ENCODE data around the gene UBE2Q1. TPM values are rescaled to one million over a fixed set of nuclear protein-coding genes. Genes with fewer than 3 reads are reported as not detected.
A peak's percentile ranks its signal among the peaks of the same experiment; 100 is the strongest.

Gene UBE2Q1
- total and polyA plus RNA-seq, 2 experiments from 2014 or later = 15.5 to 33.0 TPM

DNA sequence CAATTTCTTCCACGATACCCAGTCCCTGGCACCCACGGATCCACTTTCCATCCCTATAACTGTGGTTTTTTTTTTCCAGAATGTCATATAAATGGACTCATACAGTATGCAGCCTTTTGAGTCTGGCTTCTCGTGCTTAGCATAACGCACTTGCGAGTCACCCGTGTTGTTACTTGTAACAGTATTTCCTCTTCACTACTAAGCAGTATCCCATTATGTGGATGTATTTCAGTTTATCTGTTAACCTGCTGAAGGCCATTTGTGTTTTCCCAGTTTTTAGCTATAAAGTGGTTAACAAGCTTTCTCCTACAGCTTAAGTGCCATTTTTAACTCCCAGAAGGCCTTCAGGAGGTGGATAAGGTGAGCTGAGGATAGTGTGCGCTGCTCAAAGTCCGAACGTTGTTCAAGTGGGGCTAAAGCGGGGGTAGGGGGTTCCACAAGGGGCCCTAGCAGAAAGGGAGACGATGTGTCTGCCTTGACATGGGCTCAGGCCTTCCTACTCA lies 48.7 kb upstream of the UBE2Q1 start (continued):
- TF ChIP-seq, protein P1, sequence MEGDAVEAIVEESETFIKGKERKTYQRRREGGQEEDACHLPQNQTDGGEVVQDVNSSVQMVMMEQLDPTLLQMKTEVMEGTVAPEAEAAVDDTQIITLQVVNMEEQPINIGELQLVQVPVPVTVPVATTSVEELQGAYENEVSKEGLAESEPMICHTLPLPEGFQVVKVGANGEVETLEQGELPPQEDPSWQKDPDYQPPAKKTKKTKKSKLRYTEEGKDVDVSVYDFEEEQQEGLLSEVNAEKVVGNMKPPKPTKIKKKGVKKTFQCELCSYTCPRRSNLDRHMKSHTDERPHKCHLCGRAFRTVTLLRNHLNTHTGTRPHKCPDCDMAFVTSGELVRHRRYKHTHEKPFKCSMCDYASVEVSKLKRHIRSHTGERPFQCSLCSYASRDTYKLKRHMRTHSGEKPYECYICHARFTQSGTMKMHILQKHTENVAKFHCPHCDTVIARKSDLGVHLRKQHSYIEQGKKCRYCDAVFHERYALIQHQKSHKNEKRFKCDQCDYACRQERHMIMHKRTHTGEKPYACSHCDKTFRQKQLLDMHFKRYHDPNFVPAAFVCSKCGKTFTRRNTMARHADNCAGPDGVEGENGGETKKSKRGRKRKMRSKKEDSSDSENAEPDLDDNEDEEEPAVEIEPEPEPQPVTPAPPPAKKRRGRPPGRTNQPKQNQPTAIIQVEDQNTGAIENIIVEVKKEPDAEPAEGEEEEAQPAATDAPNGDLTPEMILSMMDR (conservative IDR thresholded peaks at IDR 0.05; ENCODE audit: low read depth in 2 of 2) = peak in 1 of 2 experiments; percentile 23; a peak in 1 of 4 replicates
- TF ChIP-seq STAT1 (IDR thresholded peaks at IDR 0.05; ENCODE audit: unreplicated experiment) = no peak
- no peak for TF ChIP-seq NANOG (IDR thresholded peaks at IDR 0.05; ENCODE audit: borderline replicate concordance)

- Mint-ChIP-seq H3K4me3 (no peak overlapping the region), H3K27ac (no peak overlapping the region), H3K27me3 (ENCODE audit: insufficient read depth, low read depth, poor library complexity) (peaks cover 13% of the 10 kb centered on the region), H3K9me3 (no peaks in the 10 kb centered on the region; the same call in 2 of the 3 replicates), H3K36me3 (ENCODE audit: low read depth) (peaks cover 40% of the 10 kb centered on the region), H3K4me1 (peaks cover 55% of the 10 kb centered on the region)
- no peak for DNase-seq (ENCODE audit: low spot score)
- Histone ChIP-seq H3K4me1 (ENCODE audit: insufficient read depth) (peaks cover 29% of the 10 kb centered on the region), H3K9me2 (ENCODE audit: insufficient read depth) (no peaks in the 10 kb centered on the region), H3K79me2 (replicated peaks; ENCODE audit: insufficient read depth) (peaks cover 78% of the 10 kb centered on the region), H2AFZ (no peak overlapping the region), H3F3A (replicated peaks; ENCODE audit: low read depth) (peaks cover 12% of the 10 kb centered on the region; the same call in 1 of the 2 replicates), H3K36me3 (ENCODE audit: insufficient read depth) (peaks cover 6% of the 10 kb centered on the region; the same call in 1 of the 2 replicates), H3K4me2 (no peak overlapping the region), H4K20me1 (replicated peaks; ENCODE audit: insufficient read depth) (peaks cover 40% of the 10 kb centered on the region), H3K27ac (ENCODE audit: low read depth) (no peak overlapping the region), H3K4me3 (no peak overlapping the region), H3K27me3 (ENCODE audit: insufficient read depth) (no peaks in the 10 kb centered on the region)
- ATAC-seq = no peak
- TF ChIP-seq CREB1 (CRISPR knock-in tag; IDR thresholded peaks at IDR 0.05; ENCODE audit: low read depth) (no peak), ETS1 (IDR thresholded peaks at IDR 0.05) (no peak), ZNF331 (CRISPR knock-in tag; IDR thresholded peaks at IDR 0.05; ENCODE audit: low read depth) (no peak), EZH2phosphoT487 (IDR thresholded peaks at IDR 0.05; ENCODE audit: unreplicated experiment) (no peak), JUNB (IDR thresholded peaks at IDR 0.05; ENCODE audit: unreplicated experiment) (no peak), STAT1 (IDR thresholded peaks at IDR 0.05; ENCODE audit: unreplicated experiment) (no peak)
- TF ChIP-seq, protein P1 (conservative IDR thresholded peaks at IDR 0.05; ENCODE audit: low read depth in 2 of 2) = no peak
Observed at GRCh38 chr1:154605534-154605933, 47.1 kb upstream of the UBE2Q1 start.

All from GM23338 (cell line).